OCI-M1 (cell line): ENCODE data around the gene ELAPOR1.

ENCODE experiments used
- DNase-seq: peaks from one replicate; lab custom pipeline; 2025; lab: John Stamatoyannopoulos, UW

ELAPOR1 gene

GRCh38 chr1:109113590-109114341 lies at the start of gene ELAPOR1:
TSS of gene ELAPOR1 (plus strand) at chr1:109114115. CDS start at chr1:109114184, 69 bp downstream.
- no peak for DNase-seq

- DNase-seq: no peak
Measured at GRCh38 chr1:109065137-109065536, 48.8 kb upstream of the ELAPOR1 start.

DNA sequence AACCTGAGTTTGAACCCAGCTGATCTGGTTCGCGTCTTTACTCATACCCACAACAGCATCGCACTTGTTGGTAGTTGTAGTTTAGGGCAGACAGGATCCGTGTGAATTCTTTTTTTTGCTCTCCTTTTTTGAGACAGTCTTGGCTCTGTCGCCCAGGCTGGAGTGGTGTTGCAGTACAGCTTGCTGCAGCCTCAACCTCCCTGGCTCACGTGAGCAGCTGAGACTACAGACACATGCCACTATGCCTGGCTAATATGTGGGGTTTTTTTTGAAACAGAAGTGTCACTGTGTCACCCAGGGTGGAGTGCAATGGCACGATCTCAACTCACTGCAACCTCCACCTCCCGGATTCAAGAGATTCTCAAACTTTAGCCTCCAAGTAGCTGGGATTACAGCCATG lies 46.0 kb upstream of the ELAPOR1 start:
- DNase-seq: no peak

GRCh38 chr1:109069294-109069693 lies 44.6 kb upstream of the ELAPOR1 start:
- no peak for DNase-seq

GRCh38 chr1:109075531-109076490 lies 38.1 kb upstream of the ELAPOR1 start, which contains the start of gene TAF13:
TSS of gene TAF13 (minus strand) at chr1:109076003. CDS start at chr1:109075947, 56 bp downstream.
- DNase-seq: peak; percentile 95

GRCh38 chr1:109078317-109078716 lies 35.6 kb upstream of the ELAPOR1 start:
- DNase-seq: no peak

GRCh38 chr1:109079240-109079622 lies 34.7 kb upstream of the ELAPOR1 start:
- DNase-seq: no peak

- no peak for DNase-seq
Measured at GRCh38 chr1:109080441-109081082, 33.4 kb upstream of the ELAPOR1 start.

DNA sequence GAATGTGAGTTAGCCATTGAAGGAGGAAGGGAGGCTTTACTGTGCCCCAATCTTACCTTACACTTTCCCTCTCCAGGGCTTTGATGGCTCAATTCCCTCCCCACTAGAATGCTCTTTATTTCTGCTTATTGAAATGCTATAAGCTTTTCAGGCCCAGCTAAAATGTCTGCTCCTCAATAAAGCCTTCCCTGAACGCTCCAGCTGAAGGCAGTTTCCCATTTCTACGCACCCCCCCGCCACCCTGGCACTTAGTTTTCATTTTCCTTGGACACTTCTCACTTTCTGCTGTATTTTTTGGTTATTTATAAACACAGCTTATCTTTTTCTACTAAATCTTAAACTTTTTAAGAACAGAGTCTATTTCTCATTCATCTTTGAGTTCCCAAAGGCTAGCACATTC lies 30.4 kb upstream of the ELAPOR1 start:
- DNase-seq: no peak

DNA sequence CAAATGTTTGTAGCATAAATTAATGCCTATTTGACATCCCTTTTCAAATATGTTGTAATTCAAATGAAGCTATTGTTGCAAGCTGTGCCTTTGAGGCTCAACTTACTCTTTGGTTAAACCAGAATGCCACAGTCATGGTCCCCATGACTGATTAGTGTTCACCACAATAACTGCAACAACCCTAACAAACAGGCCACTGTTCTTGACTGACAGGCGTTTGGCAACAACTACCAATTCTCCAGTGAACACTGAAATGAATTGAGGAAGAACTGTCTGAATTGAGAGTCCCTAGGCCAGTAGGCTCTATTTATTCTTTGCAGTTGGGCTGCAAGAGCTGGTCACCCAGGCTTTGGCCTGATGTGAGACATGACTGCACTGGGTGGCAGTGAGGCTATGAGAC lies 30.0 kb upstream of the ELAPOR1 start:
- DNase-seq: peak; percentile 67

DNA sequence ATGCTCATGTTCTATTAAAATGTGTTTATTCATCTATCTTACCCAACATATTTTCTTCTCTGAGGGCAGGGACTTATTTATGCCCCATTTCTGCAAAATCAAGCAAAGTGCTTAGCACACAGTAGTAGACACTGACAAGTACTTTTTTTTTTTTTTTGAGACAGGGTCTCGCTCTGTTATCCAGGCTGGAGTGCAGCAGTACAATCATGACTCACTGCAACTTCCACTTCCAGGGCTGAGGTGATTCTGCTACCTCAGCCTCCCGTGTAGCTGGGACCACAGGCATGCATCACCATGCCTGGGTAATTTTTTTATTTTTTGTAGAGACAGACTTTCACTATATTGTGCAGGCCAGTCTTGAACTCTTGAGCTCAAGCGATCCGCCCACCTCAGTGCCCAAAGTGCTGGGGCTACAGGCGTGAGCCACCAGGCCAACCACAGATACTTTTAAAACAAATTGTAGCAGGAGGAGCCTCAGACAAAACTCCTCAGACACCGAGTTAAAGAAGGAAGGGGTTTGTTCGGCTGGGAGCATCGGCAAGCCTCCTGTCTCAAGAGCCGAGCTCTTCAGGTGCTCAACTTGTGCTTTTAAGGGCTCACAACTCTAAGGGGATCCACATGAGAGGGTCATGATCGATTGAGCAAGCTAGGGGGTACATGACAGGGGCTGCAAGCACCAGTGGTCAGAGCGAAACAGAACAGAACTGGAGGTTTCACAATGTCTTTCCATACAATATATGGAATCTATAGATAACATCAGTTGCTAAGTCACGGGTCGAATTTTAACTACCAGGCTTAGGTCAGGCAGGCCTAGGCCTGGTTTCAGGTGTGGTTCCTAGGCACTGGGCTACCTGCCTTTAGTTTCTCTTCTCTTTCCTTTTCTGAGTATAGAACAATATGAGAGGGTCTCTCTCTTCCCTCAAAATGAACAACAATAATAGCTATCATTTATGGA lies 29.1 kb upstream of the ELAPOR1 start:
- DNase-seq: no peak

DNA sequence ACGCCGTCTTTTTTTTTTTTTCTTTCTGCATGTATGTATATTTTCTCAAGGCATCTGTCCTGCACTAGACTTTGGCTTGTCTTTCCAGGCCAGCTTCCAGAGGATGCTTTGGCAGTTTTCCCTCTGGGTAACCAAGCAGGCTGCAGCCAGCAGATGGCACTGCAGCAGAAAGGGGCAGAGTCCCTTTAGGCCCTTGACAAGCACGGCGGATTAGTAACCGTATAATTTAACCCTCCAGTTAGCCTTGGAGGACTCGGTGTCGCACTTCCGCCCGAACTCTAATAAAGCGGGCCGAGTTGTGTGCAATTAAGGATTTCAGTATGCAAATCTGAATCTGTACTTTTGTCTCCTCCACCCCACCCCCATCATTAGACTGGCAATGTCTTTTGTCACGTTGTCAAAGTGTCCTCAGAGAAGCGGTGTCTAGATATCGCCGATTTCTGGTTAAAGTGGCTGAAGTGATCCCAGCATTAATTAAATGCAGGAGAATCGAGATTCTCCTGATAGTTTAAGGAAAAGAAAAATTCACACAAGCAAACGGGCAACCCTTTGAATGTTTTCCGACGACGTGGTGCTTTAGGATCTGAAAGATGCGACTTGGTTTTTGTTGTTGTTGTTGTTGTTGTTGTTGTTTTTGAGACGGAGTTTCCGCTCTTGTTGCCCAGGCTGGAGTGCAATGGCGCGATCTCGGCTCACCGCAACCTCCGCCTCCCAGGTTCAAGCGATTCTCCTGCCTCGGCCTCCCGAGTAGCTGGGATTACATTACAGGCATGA lies 24.5 kb upstream of the ELAPOR1 start:
- DNase-seq: peak; percentile 87

GRCh38 chr1:109090196-109091077 lies 23.5 kb upstream of the ELAPOR1 start, which contains the start of gene TMEM167B:
TSS of gene TMEM167B (plus strand) at chr1:109090764. CDS start at chr1:109090873, 109 bp downstream.
- DNase-seq: peak; percentile 96

DNA sequence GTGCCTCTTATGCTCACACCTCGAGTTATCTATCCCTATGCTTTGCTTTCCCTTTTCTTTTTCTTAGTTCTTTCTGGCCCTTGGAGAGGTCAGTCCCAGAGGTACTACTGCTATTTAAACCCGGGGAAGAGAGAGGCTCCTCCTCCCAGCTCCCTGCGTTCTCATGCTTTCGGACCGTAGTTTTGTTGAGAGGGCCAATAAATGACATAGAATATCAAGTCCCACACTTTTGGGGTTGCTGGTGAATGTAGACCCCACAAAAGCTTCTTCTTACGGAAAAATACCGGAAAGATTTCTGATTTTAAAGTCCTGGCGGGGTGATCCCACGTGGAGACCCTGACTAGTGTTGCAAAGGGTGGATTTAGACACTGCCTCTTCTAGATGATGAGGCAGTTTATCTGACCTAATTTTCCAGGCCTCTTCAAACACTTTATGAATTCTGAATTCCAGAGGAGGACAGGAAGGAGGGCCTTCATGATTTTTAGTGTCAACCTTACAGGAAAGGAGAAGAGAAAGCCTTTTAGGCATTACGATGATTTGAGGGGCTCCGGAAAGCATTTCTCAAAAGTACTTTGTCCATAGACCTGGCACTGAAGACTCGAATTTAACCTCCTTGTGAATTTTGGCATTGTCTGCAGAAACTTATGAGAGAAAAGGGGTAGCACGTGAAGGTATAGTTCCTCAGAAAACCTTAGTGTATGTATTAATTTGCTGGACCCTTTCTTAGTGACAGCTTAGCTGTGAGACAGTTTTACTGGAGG lies 22.7 kb upstream of the ELAPOR1 start:
- DNase-seq: peak; percentile 81

DNA sequence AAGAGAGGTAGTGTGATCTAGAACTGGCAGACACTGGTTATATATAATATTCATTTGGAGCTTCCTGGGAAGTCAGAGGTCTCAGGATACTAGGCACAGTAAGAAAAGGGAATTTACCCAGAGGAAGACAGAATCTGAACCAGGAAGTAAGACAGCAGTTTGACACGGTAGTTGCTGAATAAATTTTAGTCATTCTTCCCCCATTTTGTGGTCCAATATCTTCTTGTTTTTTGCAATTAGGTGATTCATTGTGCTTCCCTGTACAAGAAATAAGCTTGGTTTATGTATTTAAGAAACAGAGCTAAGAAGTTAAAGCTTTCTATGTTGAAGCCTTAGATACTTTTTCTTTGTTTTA lies 22.1 kb upstream of the ELAPOR1 start:
- DNase-seq: no peak

- no peak for DNase-seq
Measured at GRCh38 chr1:109094377-109094803, 19.5 kb upstream of the ELAPOR1 start.

DNA sequence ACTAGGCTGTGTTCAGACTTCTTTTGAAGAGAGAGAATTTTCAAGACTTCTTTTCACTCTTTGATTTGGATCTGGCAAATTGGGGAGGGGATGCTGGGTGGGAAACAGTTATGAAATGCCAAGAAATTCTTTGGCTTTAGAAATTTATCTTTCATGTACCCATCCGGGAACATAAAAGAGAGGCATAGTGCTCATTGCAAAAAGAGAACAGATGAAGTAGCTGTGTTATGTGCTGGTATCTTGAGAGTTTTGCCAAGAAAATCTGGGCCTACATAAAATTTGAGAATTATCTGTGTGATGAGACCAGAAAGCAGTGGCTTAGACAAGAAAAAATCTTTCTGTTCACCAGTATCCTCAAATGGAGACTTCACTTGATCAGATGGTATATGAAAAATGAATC lies 19.0 kb upstream of the ELAPOR1 start:
- no peak for DNase-seq

DNA sequence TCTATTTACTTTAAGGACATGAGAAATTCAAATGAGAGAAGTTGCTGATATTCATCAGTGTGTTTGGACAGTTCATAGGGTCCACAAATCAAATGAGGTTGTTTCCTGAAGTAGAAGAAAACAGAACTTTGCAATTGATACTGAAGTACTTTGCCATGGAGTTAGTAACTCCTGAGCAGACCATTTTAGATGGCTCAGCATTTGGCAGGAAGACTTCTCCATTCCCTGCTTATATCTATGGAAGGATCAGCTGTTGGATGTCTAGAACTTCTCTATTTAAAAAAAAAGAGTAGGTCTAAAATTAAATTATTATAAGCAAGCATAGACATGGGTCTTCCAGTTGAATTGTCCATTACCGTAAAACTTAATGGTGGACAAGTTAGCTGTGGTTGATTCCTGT lies 18.3 kb upstream of the ELAPOR1 start:
- DNase-seq: no peak

DNA sequence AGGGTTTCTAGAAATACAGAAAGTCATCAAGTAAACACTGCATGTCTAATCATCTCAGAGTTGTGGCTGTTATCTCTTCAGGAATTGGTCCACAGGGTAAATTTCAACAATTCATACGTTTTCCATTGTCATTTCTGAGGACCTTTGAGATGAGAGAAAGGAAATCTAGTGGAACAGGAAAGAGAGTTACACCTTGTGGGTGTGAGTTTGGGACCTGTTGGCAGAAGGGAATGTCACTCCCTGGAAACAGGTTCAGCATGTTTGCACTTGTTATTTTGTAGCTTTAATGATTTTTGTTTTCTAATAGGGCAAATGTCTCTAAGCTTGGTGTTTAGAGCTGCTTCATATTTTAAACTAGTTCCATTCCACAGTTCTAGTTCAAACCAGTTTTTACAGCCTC lies 17.8 kb upstream of the ELAPOR1 start:
- DNase-seq: no peak
